Prostate gland (tissue), 2 donors: ENCODE measurements around the gene LYRM2.

Experiments used
- POLR2A ChIP-seq: fragments of 450-650 bp; IDR thresholded peaks from one replicate; pipeline ENCODE4 v1.6.1; 2016; ENCODE audit warnings: antibody characterized with exemption, mild to moderate bottlenecking
- TF ChIP-seq, protein P1 (sequence below), 4 experiments: fragments of 200-600 bp in 2 of 4; fragments of 450-650 bp in 2 of 4; sonication (generic) in 2 of 4; IDR thresholded peaks; 1 replicate in 3 of 4; 2 replicates in 1 of 4; pipeline ENCODE4 v1.5.1; 2016 to 2019; ENCODE audit warnings: antibody characterized with exemption in 4 of 4, mild to moderate bottlenecking in 2 of 4, moderate library complexity in 2 of 4

DNA sequence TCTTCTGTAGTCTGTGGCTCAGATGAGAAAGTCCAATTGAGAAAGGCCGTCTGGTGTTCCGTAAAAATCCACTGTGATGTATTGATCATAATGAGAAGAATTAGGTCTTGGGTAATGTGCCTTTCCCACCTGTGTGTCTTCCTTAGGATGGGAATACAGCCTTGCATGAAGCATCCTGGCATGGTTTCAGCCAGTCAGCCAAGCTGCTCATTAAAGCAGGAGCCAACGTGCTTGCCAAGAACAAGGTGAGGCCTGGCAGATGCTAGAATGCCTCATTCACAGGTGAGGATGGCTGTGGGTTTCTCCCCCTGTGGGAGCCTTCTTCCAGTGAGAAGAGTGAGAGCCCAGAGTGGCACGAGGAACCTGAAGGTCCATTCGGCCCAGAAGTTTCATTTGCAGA is 32.7 kb downstream of the LYRM2 start:
- TF ChIP-seq, protein P1, sequence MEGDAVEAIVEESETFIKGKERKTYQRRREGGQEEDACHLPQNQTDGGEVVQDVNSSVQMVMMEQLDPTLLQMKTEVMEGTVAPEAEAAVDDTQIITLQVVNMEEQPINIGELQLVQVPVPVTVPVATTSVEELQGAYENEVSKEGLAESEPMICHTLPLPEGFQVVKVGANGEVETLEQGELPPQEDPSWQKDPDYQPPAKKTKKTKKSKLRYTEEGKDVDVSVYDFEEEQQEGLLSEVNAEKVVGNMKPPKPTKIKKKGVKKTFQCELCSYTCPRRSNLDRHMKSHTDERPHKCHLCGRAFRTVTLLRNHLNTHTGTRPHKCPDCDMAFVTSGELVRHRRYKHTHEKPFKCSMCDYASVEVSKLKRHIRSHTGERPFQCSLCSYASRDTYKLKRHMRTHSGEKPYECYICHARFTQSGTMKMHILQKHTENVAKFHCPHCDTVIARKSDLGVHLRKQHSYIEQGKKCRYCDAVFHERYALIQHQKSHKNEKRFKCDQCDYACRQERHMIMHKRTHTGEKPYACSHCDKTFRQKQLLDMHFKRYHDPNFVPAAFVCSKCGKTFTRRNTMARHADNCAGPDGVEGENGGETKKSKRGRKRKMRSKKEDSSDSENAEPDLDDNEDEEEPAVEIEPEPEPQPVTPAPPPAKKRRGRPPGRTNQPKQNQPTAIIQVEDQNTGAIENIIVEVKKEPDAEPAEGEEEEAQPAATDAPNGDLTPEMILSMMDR (IDR thresholded peaks at IDR 0.05) = no peak
- TF ChIP-seq POLR2A = no peak
